ENCODE data around the gene CAP2.

CAP2 gene

DNA sequence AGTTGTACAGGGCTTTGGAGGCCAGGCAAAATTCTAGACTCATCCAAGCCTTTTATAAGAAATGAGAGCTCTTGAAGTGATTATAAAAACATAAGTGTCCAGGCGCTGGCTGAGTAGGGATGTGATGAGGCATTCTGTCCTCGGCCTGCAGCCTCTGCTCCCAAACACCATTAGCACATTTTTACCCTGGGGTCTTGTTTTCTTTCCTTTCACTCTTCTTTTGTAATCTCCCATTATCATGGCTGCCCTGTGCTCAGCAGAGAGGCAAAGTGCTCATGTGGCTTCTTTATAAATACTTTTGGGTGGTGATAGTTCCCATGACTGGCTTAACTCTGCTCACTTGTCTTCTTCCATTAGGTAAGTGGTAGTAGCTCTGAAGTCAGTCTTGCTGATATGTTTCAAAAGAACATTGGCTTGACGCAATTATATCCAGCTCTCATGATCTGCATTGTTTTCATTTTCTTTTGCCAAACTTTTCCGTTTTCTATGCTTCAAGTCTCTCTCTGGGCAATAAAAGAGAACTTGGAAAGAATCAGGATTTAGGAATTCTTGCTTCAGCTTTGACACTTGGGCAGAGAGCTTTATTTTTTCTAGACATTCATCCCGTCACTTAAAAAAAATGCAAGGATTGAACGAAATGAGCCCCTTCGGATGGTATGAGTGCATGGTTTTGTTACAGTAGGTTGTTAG, 61.1 kb downstream of the CAP2 start:
- ChIA-PET POLR2A (ENCODE audit: low non-redundant PET) (no interaction called here), CTCF (interaction anchor here (0.6 kb wide), 1 partner anchor 574 kb away, joined by 6 read pairs; no protein-coding TSS in a partner anchor)
- no peak overlapping the region for H3K27ac ChIP-seq
- DNase-seq (ENCODE audit: low spot score), result no peak
- no peak for TF ChIP-seq CTCF (conservative IDR thresholded peaks at IDR 0.05; ENCODE audit: low read depth)

DNA sequence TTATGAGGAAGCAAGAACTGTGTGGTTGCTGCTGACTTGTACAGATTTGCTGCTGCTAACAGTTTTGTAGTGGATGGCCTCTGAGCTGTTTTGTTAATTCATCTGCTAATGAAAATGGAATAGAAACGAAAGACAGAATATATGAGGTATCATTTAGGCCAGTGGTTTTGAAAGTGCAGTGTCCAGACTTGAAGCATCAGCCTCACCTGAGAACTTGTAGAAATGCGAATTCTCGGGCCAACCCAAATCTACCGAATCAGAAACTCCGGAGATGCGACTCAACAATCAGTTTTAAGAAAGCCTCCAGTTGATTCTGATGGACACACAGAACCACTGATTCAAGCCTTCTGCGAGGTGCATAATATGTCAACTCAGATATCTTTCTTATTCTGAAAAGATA, 62.5 kb downstream of the CAP2 start:
- ChIA-PET CTCF (no interaction called here), POLR2A (ENCODE audit: low non-redundant PET) (no interaction called here)
- no peak overlapping the region for H3K27ac ChIP-seq
- TF ChIP-seq CTCF (conservative IDR thresholded peaks at IDR 0.05; ENCODE audit: low read depth), result no peak
- no peak for DNase-seq (ENCODE audit: low spot score)

GRCh38 chr6:17456711-17457110, 63.3 kb downstream of the CAP2 start:
- POLR2A ChIA-PET (ENCODE audit: low non-redundant PET), result no interaction called here
- H3K27ac ChIP-seq, result no peak overlapping the region
- no peak for DNase-seq (ENCODE audit: low spot score)
- no peak for TF ChIP-seq CTCF (conservative IDR thresholded peaks at IDR 0.05; ENCODE audit: low read depth)
- CTCF ChIA-PET, result no interaction called here

DNA sequence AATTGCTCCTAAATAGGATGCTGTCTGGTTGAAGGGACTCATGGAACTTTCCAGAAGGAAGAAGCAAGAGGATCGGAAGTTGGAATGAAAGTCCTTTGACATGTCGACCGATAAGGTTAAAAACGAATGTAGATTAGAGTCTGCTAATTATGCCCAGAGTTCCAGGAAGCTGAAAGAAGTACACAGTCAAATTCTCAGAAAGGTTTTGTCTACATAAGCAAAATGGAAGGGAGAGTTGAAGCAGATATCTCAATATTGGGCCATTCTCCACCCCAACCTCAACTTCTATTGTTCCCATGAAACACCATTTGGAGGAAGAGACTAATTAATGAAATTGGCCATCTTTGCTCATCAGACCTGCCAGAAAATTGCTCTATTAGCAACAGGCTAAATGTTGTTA, 64.0 kb downstream of the CAP2 start:
- no peak overlapping the region for H3K27ac ChIP-seq
- ChIA-PET POLR2A (ENCODE audit: low non-redundant PET) (no interaction called here), CTCF (no interaction called here)
- DNase-seq (ENCODE audit: low spot score), result no peak
- no peak for TF ChIP-seq CTCF (conservative IDR thresholded peaks at IDR 0.05; ENCODE audit: low read depth)

GRCh38 chr6:17457956-17458355, 64.6 kb downstream of the CAP2 start:
- ChIA-PET POLR2A (ENCODE audit: low non-redundant PET) (no interaction called here), CTCF (no interaction called here)
- H3K27ac ChIP-seq, result no peak overlapping the region
- DNase-seq (ENCODE audit: low spot score), result no peak
- no peak for TF ChIP-seq CTCF (conservative IDR thresholded peaks at IDR 0.05; ENCODE audit: low read depth)

DNA sequence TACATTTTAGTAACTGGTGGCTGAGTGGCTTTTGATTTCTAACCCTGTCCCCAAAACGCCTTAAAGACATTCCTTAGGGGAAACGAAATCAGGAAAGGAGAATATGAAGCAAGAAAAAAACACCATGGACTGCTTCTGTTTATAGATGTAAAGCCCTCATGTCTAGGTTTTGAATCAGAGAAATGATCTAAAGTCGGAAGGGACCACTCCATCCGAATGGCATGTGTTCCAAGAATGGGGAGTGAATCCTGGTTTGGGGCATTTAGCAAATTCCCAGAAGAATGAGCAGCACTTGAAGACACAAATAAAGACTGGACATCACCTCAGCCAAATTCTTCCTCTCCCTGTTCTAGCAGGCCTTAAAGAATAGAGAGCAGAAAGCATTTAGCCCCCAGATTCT, 65.6 kb downstream of the CAP2 start:
- ChIA-PET POLR2A (ENCODE audit: low non-redundant PET) (no interaction called here), CTCF (interaction anchor here (0.6 kb wide), 1 partner anchor 12 kb away, joined by 3 read pairs; no protein-coding TSS in a partner anchor)
- TF ChIP-seq CTCF (conservative IDR thresholded peaks at IDR 0.05; ENCODE audit: low read depth), result no peak
- DNase-seq (ENCODE audit: low spot score), result no peak
- H3K27ac ChIP-seq, result no peak overlapping the region

All from RWPE1 (cell line).